K562 (cell line): ENCODE data around the gene SLC4A2. TPM values are rescaled to one million over a fixed set of nuclear protein-coding genes. Genes with fewer than 3 reads are reported as not detected.

Experiments used
- ATAC-seq: fragments of 200-7000 bp; cut with Tn5 transposase; 3 replicates; pipeline ENCODE4 v1.9.1; 2020; ENCODE audit warnings: moderate library complexity
- BruUV-seq: library from RNA; stranded (reverse); fragments of 400-500 nt; replicated peaks from 2 replicates; lab custom pipeline; 2021; lab: Mats Ljungman, UMichigan
- CTCF ChIA-PET: fragments of 300-600 bp; formaldehyde crosslinking; extraction: SDS; loops from one replicate; lab custom pipeline; 2021; ENCODE audit warnings: low intra/inter-chr PET ratio; lab: Yijun Ruan, JAX
- POLR2A ChIA-PET: fragments of 300-600, 350-650 bp; sonication (Branson Sonifier 250); formaldehyde crosslinking; extraction: SDS; loops from one replicate; lab custom pipeline; 2021; ENCODE audit warnings: antibody characterized with exemption, inconsistent platforms; lab: Yijun Ruan, JAX
- DNase-seq, 4 experiments: peaks; one replicate each; pipeline versions ENCODE4 v3.0.0 to v3.0.0-alpha.2; 2011 to 2018; ENCODE audit warnings: low spot score in 3 of 4, mixed read lengths in 3 of 4; ENCODE audit errors: extremely low read depth in 1 of 4
- FAIRE-seq: peaks from 2 replicates; lab custom pipeline; 2011; peaks lifted over from hg19 to GRCh38; lab: Jason Lieb, UNC
- H2AFZ ChIP-seq: 2 replicates; pipeline ENCODE4 v1.6.0; 2011; ENCODE audit warnings: low read depth, low read length, control low read depth, inconsistent platforms
- H3K27ac ChIP-seq: fragments of 200-600 bp; 3 replicates; pipeline ENCODE4 v1.8.0; 2011; ENCODE audit warnings: low read depth, mild to moderate bottlenecking, control low read depth, inconsistent platforms, low read length, moderate library complexity, mixed read lengths; ENCODE audit errors: extremely low read depth
- H3K27me3 ChIP-seq, 2 experiments: fragments of 300-600 bp in 1 of 2; 2 replicates in 1 of 2; 3 replicates in 1 of 2; pipeline versions ENCODE4 v1.6.0 to v1.8.0; 2011; ENCODE audit warnings: inconsistent platforms in 2 of 2, low read length in 2 of 2, mild to moderate bottlenecking in 1 of 2, mixed read lengths in 1 of 2, moderate library complexity in 1 of 2; ENCODE audit not compliant: control insufficient read depth in 2 of 2, insufficient read depth in 2 of 2
- H3K36me3 ChIP-seq: fragments of 300-600 bp; 3 replicates; pipeline ENCODE4 v1.8.0; 2011; ENCODE audit warnings: mild to moderate bottlenecking, low read length, inconsistent platforms; ENCODE audit not compliant: control insufficient read depth, insufficient read depth
- H3K4me1 ChIP-seq, 2 experiments: fragments of 200-600 bp in 1 of 2; replicated peaks in 1 of 2; 2 replicates in 1 of 2; 3 replicates in 1 of 2; pipeline versions ENCODE4 v1.5.1 to v1.8.0; 2011; ENCODE audit warnings: inconsistent platforms in 2 of 2, low read length in 2 of 2, mild to moderate bottlenecking in 1 of 2, mixed read lengths in 1 of 2, moderate library complexity in 1 of 2; ENCODE audit not compliant: control insufficient read depth in 2 of 2, insufficient read depth in 2 of 2
- H3K4me2 ChIP-seq: 2 replicates; pipeline ENCODE4 v1.6.1; 2011; ENCODE audit warnings: low read length, control low read depth, inconsistent platforms, mixed read lengths; ENCODE audit not compliant: insufficient read depth
- H3K4me3 ChIP-seq: fragments of 200-600 bp; sonication (generic), shearing (Covaris generic); 2 replicates; pipeline ENCODE4 v1.5.1; 2016; ENCODE audit warnings: control low read depth, inconsistent platforms
- H3K79me2 ChIP-seq: fragments of 200-600 bp; 3 replicates; pipeline ENCODE4 v1.8.0; 2011; ENCODE audit warnings: low read length, inconsistent platforms; ENCODE audit not compliant: control insufficient read depth, insufficient read depth
- H3K9ac ChIP-seq, 2 experiments: 2 replicates each; pipeline versions ENCODE4 v1.6.0 to v1.6.1; 2011; ENCODE audit warnings: low read depth in 2 of 2, low read length in 2 of 2, control low read depth in 1 of 2, inconsistent platforms in 1 of 2, mild to moderate bottlenecking in 1 of 2, mixed read lengths in 1 of 2; ENCODE audit not compliant: insufficient read depth in 1 of 2
- H3K9me1 ChIP-seq: one replicate; pipeline ENCODE4 v1.6.0; 2011; ENCODE audit warnings: inconsistent platforms, mild to moderate bottlenecking, low read length, moderate library complexity; ENCODE audit not compliant: control insufficient read depth, insufficient read depth
- H3K9me3 ChIP-seq: replicated peaks from 2 replicates; pipeline ENCODE4 v1.5.1; 2011; ENCODE audit warnings: low read depth, low read length, inconsistent platforms; ENCODE audit not compliant: control insufficient read depth, insufficient read depth
- H4K20me1 ChIP-seq: replicated peaks from 2 replicates; pipeline ENCODE4 v1.6.1; 2011; ENCODE audit warnings: low read length, inconsistent platforms, mixed read lengths; ENCODE audit not compliant: control insufficient read depth, insufficient read depth
- CBX8 ChIP-seq: fragments of 200-600 bp; sonication (generic); IDR thresholded peaks from 2 replicates; pipeline ENCODE4 v1.6.1; 2012; ENCODE audit warnings: borderline replicate concordance, mixed run types, low read depth, mild to moderate bottlenecking, moderate library complexity, mixed read lengths, low read length, control low read depth, inconsistent platforms; ENCODE audit not compliant: poor library complexity, severe bottlenecking; ENCODE audit errors: extremely low read depth
- KDM2B ChIP-seq: fragments of 250-450 bp; sonication (Bioruptor Pico); IDR thresholded peaks from 2 replicates; pipeline ENCODE4 v1.8.0; 2021; ENCODE audit warnings: mild to moderate bottlenecking, moderate library complexity
- NBN ChIP-seq: fragments of 450-650 bp; IDR thresholded peaks from 2 replicates; pipeline ENCODE4 v1.6.1; 2016; ENCODE audit warnings: low read depth, mild to moderate bottlenecking
- PHF21A ChIP-seq: fragments of 450-650 bp; IDR thresholded peaks from 2 replicates; pipeline ENCODE4 v1.6.1; 2017; ENCODE audit warnings: low read depth, borderline replicate concordance
- POLR2G ChIP-seq: fragments of 200-400 bp; formaldehyde crosslinking; IDR thresholded peaks from 2 replicates; pipeline ENCODE4 v1.6.1; 2017; ENCODE audit warnings: low read depth, mild to moderate bottlenecking, antibody characterized with exemption, low read length, moderate library complexity
- RBFOX2 ChIP-seq: fragments of 200-400 bp; formaldehyde crosslinking; IDR thresholded peaks from 2 replicates; pipeline ENCODE4 v1.6.1; 2017; ENCODE audit warnings: low read depth, mild to moderate bottlenecking, low read length, moderate library complexity
- RBM17 ChIP-seq: fragments of 200-400 bp; formaldehyde crosslinking; IDR thresholded peaks from 2 replicates; pipeline ENCODE4 v1.6.1; 2017; ENCODE audit warnings: low read depth, mild to moderate bottlenecking, low read length, borderline replicate concordance
- XRCC4 ChIP-seq: IDR thresholded peaks from one replicate; pipeline ENCODE4 v1.6.1; 2011; ENCODE audit not compliant: insufficient read depth, insufficient read length; ENCODE audit errors: extremely low read depth
- ZNF121 ChIP-seq: sonication (generic); formaldehyde crosslinking; conservative IDR thresholded peaks from 2 replicates; pipeline ENCODE4 v1.8.0; 2022; ENCODE audit warnings: missing genetic modification reagents
- WGBS: fragments of 100-300 bp; shearing (Covaris generic); methylation state at CpG from one replicate; pipeline ENCODE4 v1.1.6; 2016; ENCODE audit warnings: low coverage, mixed read lengths; ENCODE audit not compliant: insufficient coverage; ENCODE audit errors: missing lambda C conversion rate; 5-methylcytosine and 5-hydroxymethylcytosine counted together
- in situ Hi-C: fragments of 300-500 bp; cut with MboI; formaldehyde crosslinking; loops from 4 replicates; pipeline ENCODE4 v1.15.0; 2018; ENCODE audit warnings: inconsistent platforms, mixed read lengths
- intact Hi-C: fragments of 100-400 bp; cut with micrococcal nuclease; formaldehyde crosslinking; loops from 2 replicates; pipeline ENCODE4 v1.14.2; 2022
- polyA plus RNA-seq, 8 experiments: library from polyadenylated mRNA; depleted of rRNA in 4 of 8; stranded (reverse) in 5 of 8; unstranded in 3 of 8; fragments of >200 nt; fragmentation: Nextera tagmentation in 2 of 8; fragmentation: Illumina TruSeq in 1 of 8; extraction: Ambion mirVana in 2 of 8; extraction: Trizol in 1 of 8; gene quantifications; 2 replicates each; pipeline versions ENCODE4 v1.2.1 to v1.2.3, GENCODE V29; 2011 to 2014; ENCODE audit warnings: inconsistent platforms in 1 of 8, missing spikeins in 1 of 8
- total RNA-seq, 7 experiments: library from RNA; depleted of rRNA in 6 of 7; stranded (reverse); fragments of >200 nt in 6 of 7; fragmentation: Illumina TruSeq in 2 of 7; extraction: Trizol in 2 of 7; gene quantifications; 2 replicates each; pipeline versions ENCODE4 v1.2.1 to v1.2.3, GENCODE V29; 2011 to 2021; ENCODE audit warnings: low replicate concordance in 1 of 7

The SLC4A2 gene
- total and polyA plus RNA-seq, 9 of the 15 experiments (the other 6 are each of a cell fraction or from before 2014, with no cell fraction given) = 11.4 to 375 (median 130) TPM

GRCh38 chr7:151068069-151068773 lies 8.8 kb downstream of the SLC4A2 start:
- Histone ChIP-seq H3K27me3 (no peaks in the 10 kb centered on the region), H3K9ac (peak overlapping the region in 1 of 2 experiments; percentile 62; a peak in 1 of 4 replicates), H4K20me1 (no peaks in the 10 kb centered on the region; the same call in 1 of the 2 replicates), H3K9me3 (no peaks in the 10 kb centered on the region), H3K4me3 (no peak overlapping the region), H3K36me3 (peaks cover 95% of the 10 kb centered on the region), H3K4me2 (no peak overlapping the region), H3K9me1 (no peaks in the 10 kb centered on the region), H3K4me1 (peaks cover 4 to 53% of the 10 kb centered on the region in 2 experiments), H3K27ac (no peak overlapping the region), H3K79me2 (peaks cover 24% of the 10 kb centered on the region), H2AFZ (no peak overlapping the region)
- TF ChIP-seq ZNF121 (CRISPR knock-in tag) = peak; percentile 77
- no peak for TF ChIP-seq NBN
- CTCF ChIA-PET = no interaction called here
- POLR2A ChIA-PET = interaction anchor here (0.6 to 5.0 kb wide), 7 partner anchors 8 to 1125 kb away, joined by 3 to 24 read pairs (median 4); partner anchors contain the start of genes FASTK, SLC4A2 and TMUB1
- in situ Hi-C loops = no loop called here
- DNase-seq = no peak
- intact Hi-C loops = no loop called here
- peak; percentile 35 for FAIRE-seq
- no TSS peak for BruUV-seq
- WGBS = 89% methylated on average over 12 of the region's 12 CpGs
- no peak for ATAC-seq

DNA sequence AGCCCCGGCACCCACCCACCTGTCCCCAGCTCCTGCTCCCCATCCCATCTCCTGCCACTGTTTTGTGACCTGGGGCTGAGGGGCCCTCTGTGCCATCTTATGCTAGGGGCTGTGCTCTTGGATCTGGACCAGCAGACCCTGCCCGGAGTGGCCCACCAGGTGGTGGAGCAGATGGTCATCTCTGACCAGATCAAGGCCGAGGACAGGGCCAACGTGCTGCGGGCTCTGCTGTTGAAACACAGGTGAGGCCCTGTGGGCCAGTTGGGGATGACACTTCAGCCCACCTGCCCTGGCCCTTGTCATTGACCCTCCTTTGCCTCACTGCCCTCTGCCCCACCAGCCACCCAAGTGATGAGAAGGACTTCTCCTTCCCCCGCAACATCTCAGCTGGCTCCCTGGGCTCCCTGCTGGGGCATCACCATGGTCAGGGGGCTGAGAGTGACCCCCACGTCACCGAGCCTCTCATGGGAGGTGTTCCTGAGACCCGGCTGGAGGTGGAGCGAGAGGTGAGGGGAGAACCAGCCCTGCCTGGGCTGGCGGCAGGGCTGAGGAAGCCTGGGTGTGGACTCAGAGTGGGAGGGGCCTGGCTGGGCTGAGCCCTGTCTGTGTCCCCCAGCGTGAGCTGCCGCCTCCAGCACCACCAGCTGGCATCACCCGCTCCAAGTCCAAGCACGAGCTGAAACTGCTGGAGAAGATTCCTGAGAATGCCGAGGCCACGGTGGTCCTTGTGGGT lies 10.6 kb downstream of the SLC4A2 start:
- DNase-seq (no peak), FAIRE-seq (no peak), ATAC-seq (no peak)
- peak overlapping the region in 1 of 2 experiments; percentile 69; a peak in 2 of 4 replicates for H3K9ac ChIP-seq
- H3K9me1 ChIP-seq = no peaks in the 10 kb centered on the region
- in situ Hi-C loops (no loop called here), intact Hi-C loops (no loop called here)
- no peak overlapping the region for H3K4me2 ChIP-seq
- H3K9me3 ChIP-seq = no peaks in the 10 kb centered on the region
- WGBS = 91% methylated on average over 16 of the region's 17 CpGs
- no peak overlapping the region for H3K27ac ChIP-seq
- H3K4me1 ChIP-seq = peaks cover 0 to 45% of the 10 kb centered on the region in 2 experiments; a peak in 1 of 5 replicates
- no peak overlapping the region for H3K4me3 ChIP-seq
- no peak overlapping the region for H2AFZ ChIP-seq
- peaks cover 96% of the 10 kb centered on the region for H3K36me3 ChIP-seq
- BruUV-seq = no TSS peak
- ChIA-PET CTCF (no interaction called here), POLR2A (interaction anchor here (0.8 to 3.2 kb wide), 4 partner anchors 9 to 53 kb away, joined by 4 to 18 read pairs (median 11); partner anchors contain the start of gene FASTK)
- no peaks in the 10 kb centered on the region; the same call in 1 of the 2 replicates for H4K20me1 ChIP-seq
- H3K27me3 ChIP-seq = no peaks in the 10 kb centered on the region
- peaks cover 8% of the 10 kb centered on the region for H3K79me2 ChIP-seq
- no peak for TF ChIP-seq KDM2B (CRISPR knock-in tag)
- TF ChIP-seq XRCC4 = no peak
- TF ChIP-seq RBM17 = no peak
- peak; percentile 26; the same call in 1 of the 2 replicates for TF ChIP-seq RBFOX2
- TF ChIP-seq POLR2G = peak; percentile 47
- no peak for TF ChIP-seq PHF21A
- no peak for TF ChIP-seq CBX8
